KOPT-K1 (cell line): ENCODE results near the gene AJM1.
"Not testable (repeated sequence)": the region's sequence is repeated elsewhere in the genome, so short reads cannot be mapped to it uniquely, and the experiment has no call there.

Experiments
- H3K27ac ChIP-seq: fragments of 200-600 bp; sonication (generic); 2 replicates; pipeline ENCODE4 v1.5.1; 2016; ENCODE audit warnings: antibody characterized with exemption, mild to moderate bottlenecking, low read depth, low read length; ENCODE audit not compliant: poor library complexity, severe bottlenecking
- H3K36me3 ChIP-seq: fragments of 200-600 bp; sonication (generic); 2 replicates; pipeline ENCODE4 v1.5.1; 2017; ENCODE audit warnings: antibody characterized with exemption, mild to moderate bottlenecking, low read length, moderate library complexity; ENCODE audit not compliant: insufficient read depth
- H3K9me3 ChIP-seq: fragments of 200-600 bp; sonication (generic); 2 replicates; pipeline ENCODE4 v1.5.1; 2017; ENCODE audit warnings: antibody characterized with exemption, low read length, mild to moderate bottlenecking; ENCODE audit not compliant: insufficient read depth, poor library complexity, severe bottlenecking

AJM1 gene

DNA sequence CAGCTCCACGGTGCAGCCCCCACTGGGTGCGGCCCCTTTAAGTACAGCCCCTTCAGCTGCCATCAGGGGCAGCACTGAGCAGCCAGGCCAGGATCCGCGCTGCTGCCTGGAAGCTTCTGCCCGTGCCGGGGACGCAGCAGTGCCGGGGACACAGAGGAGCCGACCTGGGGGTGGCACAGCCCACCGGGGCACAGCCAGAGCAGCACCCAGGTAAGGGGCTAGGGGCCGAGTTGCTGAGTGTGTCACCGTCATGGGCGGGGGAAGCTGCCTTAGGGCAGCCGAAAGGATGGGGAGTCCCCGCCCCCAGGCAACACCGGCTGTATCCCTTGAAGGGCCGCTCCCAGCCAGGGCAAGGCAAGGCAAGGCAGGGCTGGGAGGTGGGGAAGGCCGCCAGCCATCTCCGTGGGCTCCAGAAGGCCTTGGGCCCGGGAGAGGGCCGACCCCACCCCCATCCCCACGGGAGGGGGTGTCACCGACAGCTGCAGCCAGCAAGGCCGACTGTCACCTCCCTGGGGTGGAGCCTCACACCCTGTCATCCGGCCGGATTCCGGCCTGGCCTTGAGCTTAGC, at the start of gene AJM1:
Gene AJM1 (plus strand): TSS at position 99 of the 569 bp plus-strand sequence. CDS start 1,937 bp downstream, outside the sequence.
- not testable (repeated sequence) for H3K27ac ChIP-seq

DNA sequence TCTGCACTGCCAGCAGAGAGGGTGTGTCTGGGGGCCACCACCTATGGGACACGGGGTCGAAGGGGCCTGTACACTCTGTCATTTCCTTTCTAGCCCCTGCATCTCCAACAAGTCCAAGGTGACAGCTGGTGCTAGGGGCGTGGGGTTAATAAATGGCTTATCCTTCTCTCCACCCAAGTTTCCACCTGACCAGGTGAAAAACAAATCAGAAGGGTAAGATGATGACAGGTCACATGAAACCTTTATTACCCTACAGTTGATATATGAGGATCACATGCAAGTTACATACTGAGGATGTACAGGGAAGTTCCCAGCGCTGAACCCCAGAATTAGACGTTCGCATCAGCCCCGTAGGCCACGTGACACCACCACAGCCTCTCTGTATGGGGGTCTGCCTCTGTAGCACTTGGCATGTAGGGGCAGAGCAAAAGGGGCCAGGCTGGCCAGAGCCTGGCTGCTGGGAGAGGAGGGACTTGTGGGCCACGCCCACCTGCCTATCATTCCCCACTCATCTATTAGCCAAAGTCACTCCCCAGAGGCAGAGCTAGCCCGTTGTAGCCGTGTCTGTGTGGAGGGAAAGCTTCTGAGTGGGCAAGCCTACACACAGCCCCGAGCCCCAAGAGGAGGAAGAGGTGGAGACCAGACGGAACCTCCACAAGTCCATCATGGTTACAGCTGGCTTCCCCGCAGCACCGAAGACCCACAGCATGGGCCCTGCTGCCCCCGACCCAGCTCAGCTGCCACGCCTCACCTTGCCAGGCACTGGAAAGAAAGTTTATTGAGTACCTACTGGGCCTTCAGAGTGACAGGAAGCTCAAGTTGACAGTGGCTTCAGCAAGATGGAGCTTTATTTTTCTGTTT, 49.0 kb upstream of the AJM1 start:
- Histone ChIP-seq H3K36me3 (no peaks in the 10 kb centered on the region), H3K27ac (no peak overlapping the region), H3K9me3 (no peaks in the 10 kb centered on the region)

More for the DNA sequence above, at the start of gene AJM1:
- peaks cover 25% of the 10 kb centered on the region for H3K36me3 ChIP-seq
- H3K9me3 ChIP-seq, result not testable (repeated sequence)

DNA sequence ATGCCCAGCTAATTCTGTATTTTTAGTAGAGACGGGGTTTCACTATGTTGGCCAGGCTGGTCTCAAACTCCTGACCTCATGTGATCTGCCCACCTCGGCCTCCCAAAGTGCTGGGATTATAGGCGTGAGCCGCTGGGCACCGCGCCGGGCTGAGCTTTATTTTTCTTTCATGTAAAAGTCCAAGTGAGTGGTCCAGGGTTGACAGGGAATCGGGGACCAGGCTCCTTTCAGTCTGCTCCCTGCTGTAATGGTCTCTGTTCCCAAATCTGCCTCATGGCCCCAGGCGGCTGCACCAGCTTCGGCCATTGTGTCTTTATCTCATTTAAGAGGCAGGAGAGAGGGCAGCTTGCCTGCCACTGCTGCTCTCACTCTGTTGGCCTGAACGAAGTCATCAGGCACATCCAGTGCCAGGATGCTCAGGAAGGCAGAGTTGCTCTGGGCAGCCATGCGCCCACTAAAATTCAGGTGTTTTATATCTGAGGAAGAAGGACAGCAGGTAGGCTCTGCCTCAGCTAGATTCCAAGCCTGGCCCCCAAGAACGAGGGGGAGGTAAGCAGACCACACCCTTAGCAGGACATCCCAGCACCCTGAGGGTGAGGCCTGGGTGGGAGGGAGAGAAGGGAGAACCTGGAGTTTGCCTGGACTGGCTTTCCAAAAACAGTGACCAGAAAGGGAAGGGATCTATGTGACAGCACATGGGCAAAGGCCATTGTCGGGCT, 47.8 kb upstream of the AJM1 start:
- H3K27ac ChIP-seq, result no peak overlapping the region
- no peaks in the 10 kb centered on the region for H3K36me3 ChIP-seq
- H3K9me3 ChIP-seq, result no peaks in the 10 kb centered on the region

DNA sequence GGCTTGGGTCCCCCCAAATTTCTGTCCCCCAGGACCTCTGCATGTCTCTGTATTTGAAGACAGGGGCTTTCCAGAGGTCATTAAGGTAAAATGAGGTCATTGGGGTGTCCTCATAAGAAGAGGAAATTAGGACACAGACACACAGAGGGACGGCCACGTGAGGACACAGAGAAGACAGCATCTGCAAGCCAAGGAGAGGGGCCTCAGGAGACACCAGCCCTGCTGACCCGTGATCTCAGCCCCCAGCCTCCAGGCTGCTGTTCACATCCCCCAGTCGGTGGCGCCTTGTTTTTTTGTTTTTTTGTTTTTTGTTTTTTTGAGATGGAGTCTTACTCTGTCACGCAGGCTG, 47.3 kb upstream of the AJM1 start:
- Histone ChIP-seq H3K27ac (no peak overlapping the region), H3K36me3 (no peaks in the 10 kb centered on the region), H3K9me3 (no peaks in the 10 kb centered on the region)

DNA sequence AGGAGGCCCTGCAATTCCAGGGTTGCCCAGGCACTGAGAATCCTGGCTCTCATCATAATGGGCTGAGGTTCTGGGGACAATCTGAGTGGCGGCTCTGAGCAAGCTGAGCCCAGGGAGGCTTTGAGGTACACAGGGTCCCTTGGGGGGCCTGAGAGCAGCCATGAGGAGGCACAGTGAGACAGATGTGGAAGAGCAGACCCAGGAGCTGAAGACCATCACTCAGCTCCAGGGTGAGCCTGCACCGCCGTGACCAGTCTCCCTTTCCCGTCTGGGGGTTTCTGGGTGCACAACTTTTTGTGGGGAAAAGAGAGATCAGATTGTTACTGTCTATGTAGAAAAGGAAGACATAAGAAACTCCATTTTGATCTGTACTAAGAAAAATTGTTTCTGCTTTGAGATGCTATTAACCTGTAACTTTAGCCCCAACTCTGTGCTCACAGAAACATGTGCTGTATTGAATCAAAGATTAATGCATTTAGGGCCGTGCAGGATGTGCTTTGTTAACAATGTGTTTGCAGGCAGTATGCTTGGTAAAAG, 46.0 kb upstream of the AJM1 start, which contains the start of gene CCDC183:
Gene CCDC183 (plus strand): TSS at position 101 of the 537 bp plus-strand sequence. CDS start 60 bp downstream, at position 161.
- Histone ChIP-seq H3K27ac (no peak within 1 kb of the TSS), H3K9me3 (no peaks in the 10 kb centered on the region), H3K36me3 (no peaks in the 10 kb centered on the region)

DNA sequence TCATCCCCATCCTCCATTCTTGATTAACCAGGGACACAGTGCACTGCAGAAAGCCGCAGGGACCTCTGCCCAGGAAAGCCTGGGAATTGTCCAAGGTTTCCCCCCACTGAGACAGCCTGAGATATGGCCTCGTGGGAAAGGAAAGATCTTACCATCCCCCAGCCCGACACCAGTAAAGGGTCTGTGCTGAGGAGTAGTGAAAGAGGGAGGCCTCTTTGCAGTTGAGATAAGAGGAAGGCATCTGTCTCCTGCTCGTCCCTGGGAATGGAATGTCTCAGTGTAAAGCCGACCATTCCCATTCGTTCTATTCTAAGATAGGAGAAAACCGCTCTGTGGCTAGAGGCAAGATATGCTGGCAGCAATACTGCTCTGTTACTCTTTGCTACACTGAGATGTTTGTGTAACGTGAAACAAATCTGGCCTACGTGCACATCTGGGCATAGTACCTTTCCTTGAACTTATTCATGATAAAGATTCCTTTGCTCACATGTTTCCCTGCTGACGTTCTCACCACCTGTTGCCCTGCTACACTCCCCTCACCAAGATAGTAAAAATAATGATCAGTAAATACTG, 45.4 kb upstream of the AJM1 start:
- not testable (repeated sequence) for H3K9me3 ChIP-seq, H3K27ac ChIP-seq

DNA sequence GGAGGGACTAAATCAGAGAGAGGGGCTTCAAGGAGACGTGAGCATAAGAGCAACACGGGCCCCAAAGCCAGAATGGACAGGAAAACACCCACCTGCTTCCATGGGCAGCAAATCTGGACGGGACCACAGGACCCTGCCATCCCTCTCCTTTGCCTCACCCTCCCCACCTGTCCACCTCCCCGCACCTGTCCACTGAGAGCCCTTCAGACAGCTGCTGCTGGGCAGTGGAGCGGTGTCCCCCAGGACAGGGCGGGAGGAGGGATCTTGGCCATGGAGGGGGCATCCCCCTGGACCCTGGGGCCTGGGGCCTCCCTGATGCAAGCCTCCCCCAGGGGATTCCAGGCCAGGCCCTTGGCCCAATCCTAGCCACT, 43.6 kb upstream of the AJM1 start:
- Histone ChIP-seq H3K27ac (no peak overlapping the region), H3K36me3 (no peaks in the 10 kb centered on the region), H3K9me3 (no peaks in the 10 kb centered on the region)

More for the DNA sequence above, 45.4 kb upstream of the AJM1 start:
- not testable (repeated sequence) for H3K36me3 ChIP-seq

DNA sequence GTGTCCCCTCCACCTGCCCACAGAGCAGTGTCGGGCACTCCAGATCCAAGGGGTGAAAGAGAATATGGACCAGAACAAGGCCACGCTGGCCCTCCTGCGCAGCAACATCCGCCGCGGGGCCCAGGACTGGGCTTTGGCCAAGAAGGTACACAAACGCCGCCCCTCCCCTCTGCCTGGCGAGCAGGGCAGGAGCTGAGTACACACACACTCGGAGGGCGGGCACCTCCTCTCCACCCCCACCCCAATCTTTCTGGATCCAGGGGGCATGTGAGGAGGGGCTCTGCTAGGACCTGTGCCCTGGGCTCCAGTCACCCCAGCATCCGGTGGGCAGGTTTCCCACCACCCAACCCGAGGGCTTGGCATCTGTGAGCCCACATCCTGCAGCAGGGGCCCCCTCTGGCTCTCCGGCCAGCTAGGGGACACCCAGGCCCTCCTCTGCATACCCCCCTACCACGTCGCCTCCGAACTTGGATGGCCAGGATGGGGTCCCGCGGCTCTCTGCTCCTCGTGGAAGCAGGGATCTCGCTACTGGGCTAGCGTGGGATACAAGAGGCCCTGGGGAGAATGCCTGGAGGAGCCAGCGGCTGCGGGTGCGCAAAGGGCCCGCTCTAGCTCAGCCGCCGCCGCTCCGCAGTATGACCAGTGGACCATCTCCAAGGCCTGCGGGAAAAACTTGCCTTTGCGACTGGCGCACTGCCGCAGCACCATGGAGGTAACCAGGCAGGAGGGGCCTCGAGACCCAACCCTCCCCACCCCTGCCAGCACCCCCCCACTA, 43.0 kb upstream of the AJM1 start:
- Histone ChIP-seq H3K36me3 (no peaks in the 10 kb centered on the region), H3K9me3 (no peaks in the 10 kb centered on the region), H3K27ac (no peak overlapping the region)

DNA sequence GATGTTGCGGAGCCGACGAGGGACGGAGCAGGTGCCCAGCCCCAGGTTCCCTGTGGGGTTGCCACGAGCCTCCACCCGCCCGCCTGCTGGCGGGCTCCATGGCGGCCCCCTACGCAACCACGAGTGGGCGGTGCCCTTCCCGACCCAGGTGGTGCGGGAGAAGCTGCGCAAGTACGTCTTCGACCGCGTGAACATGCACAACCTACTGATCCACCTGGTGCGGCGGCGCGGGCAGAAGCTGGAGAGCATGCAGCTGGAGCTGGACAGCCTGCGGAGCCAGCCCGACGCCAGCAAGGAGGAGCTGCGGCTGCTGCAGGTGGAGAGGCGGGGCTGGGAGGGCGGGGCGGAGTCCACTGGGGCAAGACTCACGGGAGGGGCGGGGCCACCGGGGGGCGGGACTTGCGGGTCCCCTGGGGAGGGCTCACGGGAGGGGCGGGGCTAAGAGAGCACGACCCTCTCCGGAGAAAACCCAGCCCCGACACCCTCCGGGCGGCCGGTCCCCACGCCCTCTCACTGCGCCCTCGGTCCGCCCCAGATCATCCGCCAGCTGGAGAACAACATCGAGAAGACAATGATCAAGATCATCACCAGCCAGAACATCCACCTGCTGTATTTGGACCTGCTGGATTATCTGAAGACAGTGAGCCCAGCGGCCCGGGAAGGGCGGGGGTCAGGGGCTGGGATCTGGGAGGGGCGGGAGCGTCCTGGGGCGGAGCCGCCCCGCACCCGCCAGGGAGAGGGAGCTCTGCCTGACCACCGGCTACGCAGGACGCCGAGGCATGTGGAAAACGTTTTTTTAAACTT, 42.2 kb upstream of the AJM1 start:
- H3K36me3 ChIP-seq, result no peaks in the 10 kb centered on the region
- H3K27ac ChIP-seq, result no peak overlapping the region

DNA sequence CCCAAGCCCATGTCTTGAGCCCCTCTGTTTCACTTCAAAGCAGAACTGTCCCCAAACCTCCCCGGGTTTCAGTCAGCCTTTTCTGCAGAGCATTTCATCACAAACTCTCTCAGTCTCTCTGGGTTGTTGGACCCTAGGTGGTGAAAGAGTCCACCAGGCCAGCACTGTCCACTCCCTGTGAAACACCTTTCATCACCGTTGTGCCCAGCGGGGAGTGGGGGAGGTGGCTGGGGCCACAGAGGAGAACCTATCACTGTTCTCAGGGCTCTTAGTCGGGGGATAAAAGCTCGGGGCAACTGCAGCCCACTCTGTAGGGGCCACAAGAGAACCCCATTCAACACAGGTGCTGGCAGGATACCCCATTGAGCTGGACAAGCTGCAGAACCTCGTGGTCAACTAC, 40.0 kb upstream of the AJM1 start:
- Histone ChIP-seq H3K27ac (no peak overlapping the region), H3K9me3 (no peaks in the 10 kb centered on the region)

More for the DNA sequence above, 42.2 kb upstream of the AJM1 start:
- no peaks in the 10 kb centered on the region for H3K9me3 ChIP-seq

DNA sequence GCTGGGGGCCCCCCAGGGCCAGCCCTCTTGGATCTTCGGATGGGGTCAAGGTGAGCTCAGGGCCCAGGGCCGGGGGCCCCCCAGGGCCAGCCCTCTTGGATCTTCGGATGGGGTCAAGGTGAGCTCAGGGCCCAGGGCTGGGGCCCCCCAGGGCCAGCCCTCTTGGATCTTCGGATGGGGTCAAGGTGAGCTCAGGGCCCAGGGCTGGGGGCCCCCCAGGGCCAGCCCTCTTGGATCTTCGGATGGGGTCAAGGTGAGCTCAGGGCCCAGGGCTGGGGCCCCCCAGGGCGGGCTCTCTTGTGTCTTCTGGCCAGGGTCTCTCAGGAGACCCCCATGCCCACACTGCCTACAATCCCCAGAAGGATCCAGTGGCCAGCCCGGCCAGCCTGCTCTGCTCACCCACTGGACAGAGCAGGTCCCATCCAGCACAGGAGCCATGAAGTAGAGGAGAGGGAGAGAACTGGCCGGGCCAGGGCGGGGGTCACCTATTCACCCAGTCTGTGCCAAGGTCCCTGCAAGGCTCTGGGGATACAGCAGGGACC, 39.2 kb upstream of the AJM1 start:
- H3K9me3 ChIP-seq, H3K36me3 ChIP-seq, H3K27ac ChIP-seq: not testable (repeated sequence)

More for the DNA sequence above, 40.0 kb upstream of the AJM1 start:
- H3K36me3 ChIP-seq, result no peaks in the 10 kb centered on the region; the same call in 1 of the 2 replicates

DNA sequence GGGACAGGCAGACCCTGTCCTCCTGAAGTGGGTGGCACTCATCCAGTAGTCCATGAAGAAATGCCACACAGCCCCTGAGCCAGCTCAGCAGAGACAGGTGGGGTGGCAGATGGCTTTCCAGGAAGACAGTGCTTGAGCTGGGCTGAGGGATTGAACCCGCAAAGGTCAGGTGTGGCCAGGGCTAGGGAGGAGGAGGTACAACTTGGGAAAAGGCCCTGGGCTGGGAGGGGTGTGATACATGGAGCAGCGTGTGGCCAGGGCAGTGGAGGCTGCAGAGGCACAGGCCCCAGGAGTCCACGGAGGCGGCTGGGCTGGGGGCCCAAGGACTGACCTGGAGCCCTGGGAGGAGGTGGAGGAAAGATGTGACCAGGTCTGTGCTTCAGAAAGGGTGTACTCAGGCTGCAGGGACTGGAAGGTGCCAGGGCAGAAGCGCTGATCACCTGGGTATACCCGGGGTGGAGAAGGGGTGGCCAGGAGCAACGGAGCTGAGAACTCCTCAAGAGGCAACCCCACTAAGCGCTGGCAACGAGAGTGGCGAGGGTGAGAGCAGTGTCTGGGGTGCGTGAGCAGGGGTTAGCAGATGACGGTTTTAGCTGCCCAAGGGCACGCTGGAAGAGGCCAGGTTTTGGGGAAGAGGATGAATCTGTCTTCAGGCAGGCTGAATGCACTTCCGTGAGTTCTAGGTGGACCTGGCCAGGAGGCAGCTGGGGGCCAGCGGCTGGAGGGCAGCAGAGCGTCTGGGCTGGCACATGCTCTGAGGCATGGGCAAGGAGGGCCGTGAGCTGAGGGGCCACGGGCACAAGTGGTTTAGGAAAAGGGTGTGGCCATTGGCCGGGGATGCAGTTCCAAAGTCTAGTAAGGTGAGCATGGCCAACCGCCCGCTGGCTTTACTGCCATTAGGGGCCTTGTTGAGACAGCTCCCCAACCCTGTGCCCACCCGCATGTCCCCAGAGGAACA, 38.4 kb upstream of the AJM1 start:
- Histone ChIP-seq H3K36me3 (no peaks in the 10 kb centered on the region; the same call in 1 of the 2 replicates), H3K9me3 (no peaks in the 10 kb centered on the region), H3K27ac (no peak overlapping the region)
